ENCODE data around the gene CCL28.
"Not testable (repeated sequence)": the region's sequence is repeated elsewhere in the genome, so short reads cannot be mapped to it uniquely, and the experiment has no call there.

GRCh38 chr5:43402524-43403066 lies 9.6 kb downstream of the CCL28 start:
- not testable (repeated sequence) for TF ChIP-seq POLR2A, CTCF, EP300 (IDR thresholded peaks at IDR 0.05)
